K562 (cell line): ENCODE data around the gene HYOU1. TPM values are rescaled to one million over a fixed set of nuclear protein-coding genes. Genes with fewer than 3 reads are reported as not detected.

Experiments used
- ATAC-seq: fragments of 200-7000 bp; cut with Tn5 transposase; 3 replicates; pipeline ENCODE4 v1.9.1; 2020; ENCODE audit warnings: moderate library complexity
- BruUV-seq: library from RNA; stranded (reverse); fragments of 400-500 nt; replicated peaks from 2 replicates; lab custom pipeline; 2021; lab: Mats Ljungman, UMichigan
- CTCF ChIA-PET: fragments of 300-600 bp; formaldehyde crosslinking; extraction: SDS; loops from one replicate; lab custom pipeline; 2021; ENCODE audit warnings: low intra/inter-chr PET ratio; lab: Yijun Ruan, JAX
- POLR2A ChIA-PET: fragments of 300-600, 350-650 bp; sonication (Branson Sonifier 250); formaldehyde crosslinking; extraction: SDS; loops from one replicate; lab custom pipeline; 2021; ENCODE audit warnings: antibody characterized with exemption, inconsistent platforms; lab: Yijun Ruan, JAX
- DNase-seq, 4 experiments: peaks; one replicate each; pipeline versions ENCODE4 v3.0.0 to v3.0.0-alpha.2; 2011 to 2018; ENCODE audit warnings: low spot score in 3 of 4, mixed read lengths in 3 of 4; ENCODE audit errors: extremely low read depth in 1 of 4
- FAIRE-seq: peaks from 2 replicates; lab custom pipeline; 2011; peaks lifted over from hg19 to GRCh38; lab: Jason Lieb, UNC
- H2AFZ ChIP-seq: 2 replicates; pipeline ENCODE4 v1.6.0; 2011; ENCODE audit warnings: low read depth, low read length, control low read depth, inconsistent platforms
- H3K27ac ChIP-seq: fragments of 200-600 bp; 3 replicates; pipeline ENCODE4 v1.8.0; 2011; ENCODE audit warnings: low read depth, mild to moderate bottlenecking, control low read depth, inconsistent platforms, low read length, moderate library complexity, mixed read lengths; ENCODE audit errors: extremely low read depth
- H3K27me3 ChIP-seq, 2 experiments: fragments of 300-600 bp in 1 of 2; 2 replicates in 1 of 2; 3 replicates in 1 of 2; pipeline versions ENCODE4 v1.6.0 to v1.8.0; 2011; ENCODE audit warnings: inconsistent platforms in 2 of 2, low read length in 2 of 2, mild to moderate bottlenecking in 1 of 2, mixed read lengths in 1 of 2, moderate library complexity in 1 of 2; ENCODE audit not compliant: control insufficient read depth in 2 of 2, insufficient read depth in 2 of 2
- H3K36me3 ChIP-seq: fragments of 300-600 bp; 3 replicates; pipeline ENCODE4 v1.8.0; 2011; ENCODE audit warnings: mild to moderate bottlenecking, low read length, inconsistent platforms; ENCODE audit not compliant: control insufficient read depth, insufficient read depth
- H3K4me1 ChIP-seq, 2 experiments: fragments of 200-600 bp in 1 of 2; replicated peaks in 1 of 2; 2 replicates in 1 of 2; 3 replicates in 1 of 2; pipeline versions ENCODE4 v1.5.1 to v1.8.0; 2011; ENCODE audit warnings: inconsistent platforms in 2 of 2, low read length in 2 of 2, mild to moderate bottlenecking in 1 of 2, mixed read lengths in 1 of 2, moderate library complexity in 1 of 2; ENCODE audit not compliant: control insufficient read depth in 2 of 2, insufficient read depth in 2 of 2
- H3K4me2 ChIP-seq: 2 replicates; pipeline ENCODE4 v1.6.1; 2011; ENCODE audit warnings: low read length, control low read depth, inconsistent platforms, mixed read lengths; ENCODE audit not compliant: insufficient read depth
- H3K4me3 ChIP-seq: fragments of 200-600 bp; sonication (generic), shearing (Covaris generic); 2 replicates; pipeline ENCODE4 v1.5.1; 2016; ENCODE audit warnings: control low read depth, inconsistent platforms
- H3K79me2 ChIP-seq: fragments of 200-600 bp; 3 replicates; pipeline ENCODE4 v1.8.0; 2011; ENCODE audit warnings: low read length, inconsistent platforms; ENCODE audit not compliant: control insufficient read depth, insufficient read depth
- H3K9ac ChIP-seq, 2 experiments: 2 replicates each; pipeline versions ENCODE4 v1.6.0 to v1.6.1; 2011; ENCODE audit warnings: low read depth in 2 of 2, low read length in 2 of 2, control low read depth in 1 of 2, inconsistent platforms in 1 of 2, mild to moderate bottlenecking in 1 of 2, mixed read lengths in 1 of 2; ENCODE audit not compliant: insufficient read depth in 1 of 2
- H3K9me1 ChIP-seq: one replicate; pipeline ENCODE4 v1.6.0; 2011; ENCODE audit warnings: inconsistent platforms, mild to moderate bottlenecking, low read length, moderate library complexity; ENCODE audit not compliant: control insufficient read depth, insufficient read depth
- H3K9me3 ChIP-seq: replicated peaks from 2 replicates; pipeline ENCODE4 v1.5.1; 2011; ENCODE audit warnings: low read depth, low read length, inconsistent platforms; ENCODE audit not compliant: control insufficient read depth, insufficient read depth
- H4K20me1 ChIP-seq: replicated peaks from 2 replicates; pipeline ENCODE4 v1.6.1; 2011; ENCODE audit warnings: low read length, inconsistent platforms, mixed read lengths; ENCODE audit not compliant: control insufficient read depth, insufficient read depth
- CBFA2T2 ChIP-seq: fragments of 450-650 bp; conservative IDR thresholded peaks from 2 replicates; pipeline ENCODE4 v1.6.1; 2017; ENCODE audit warnings: mild to moderate bottlenecking
- FOXA1 ChIP-seq: fragments of 450-650 bp; IDR thresholded peaks from 2 replicates; pipeline ENCODE4 v1.6.1; 2016; ENCODE audit warnings: mild to moderate bottlenecking, borderline replicate concordance
- ILK ChIP-seq: fragments of 450-650 bp; IDR thresholded peaks from 2 replicates; pipeline ENCODE4 v1.6.1; 2016; ENCODE audit warnings: missing genetic modification characterization, low read depth, mild to moderate bottlenecking, missing compliant biosample characterization, moderate library complexity, borderline replicate concordance
- NFE2L1 ChIP-seq: fragments of 450-650 bp; IDR thresholded peaks from 2 replicates; pipeline ENCODE4 v1.6.1; 2016; ENCODE audit warnings: missing genetic modification characterization, low read depth, mild to moderate bottlenecking, missing compliant biosample characterization, moderate library complexity, borderline replicate concordance
- PTBP1 ChIP-seq: fragments of 200-400 bp; formaldehyde crosslinking; IDR thresholded peaks from 2 replicates; pipeline ENCODE4 v1.6.1; 2017; ENCODE audit warnings: low read depth, low read length
- TBL1XR1 ChIP-seq, 2 experiments: IDR thresholded peaks; 2 replicates each; pipeline ENCODE4 v1.6.1; 2012; ENCODE audit warnings: improper control_type of control experiment in 2 of 2, low read length in 2 of 2, mild to moderate bottlenecking in 1 of 2
- ZNF316 ChIP-seq: fragments of 450-650 bp; IDR thresholded peaks from 2 replicates; pipeline ENCODE4 v1.6.1; 2016
- WGBS: fragments of 100-300 bp; shearing (Covaris generic); methylation state at CpG from one replicate; pipeline ENCODE4 v1.1.6; 2016; ENCODE audit warnings: low coverage, mixed read lengths; ENCODE audit not compliant: insufficient coverage; ENCODE audit errors: missing lambda C conversion rate; 5-methylcytosine and 5-hydroxymethylcytosine counted together
- in situ Hi-C: fragments of 300-500 bp; cut with MboI; formaldehyde crosslinking; loops from 4 replicates; pipeline ENCODE4 v1.15.0; 2018; ENCODE audit warnings: inconsistent platforms, mixed read lengths
- intact Hi-C: fragments of 100-400 bp; cut with micrococcal nuclease; formaldehyde crosslinking; loops from 2 replicates; pipeline ENCODE4 v1.14.2; 2022
- polyA plus RNA-seq, 8 experiments: library from polyadenylated mRNA; depleted of rRNA in 4 of 8; stranded (reverse) in 5 of 8; unstranded in 3 of 8; fragments of >200 nt; fragmentation: Nextera tagmentation in 2 of 8; fragmentation: Illumina TruSeq in 1 of 8; extraction: Ambion mirVana in 2 of 8; extraction: Trizol in 1 of 8; gene quantifications; 2 replicates each; pipeline versions ENCODE4 v1.2.1 to v1.2.3, GENCODE V29; 2011 to 2014; ENCODE audit warnings: inconsistent platforms in 1 of 8, missing spikeins in 1 of 8
- total RNA-seq, 7 experiments: library from RNA; depleted of rRNA in 6 of 7; stranded (reverse); fragments of >200 nt in 6 of 7; fragmentation: Illumina TruSeq in 2 of 7; extraction: Trizol in 2 of 7; gene quantifications; 2 replicates each; pipeline versions ENCODE4 v1.2.1 to v1.2.3, GENCODE V29; 2011 to 2021; ENCODE audit warnings: low replicate concordance in 1 of 7
- TF ChIP-seq, protein P1 (sequence below): sonication (generic); IDR thresholded peaks from 2 replicates; pipeline ENCODE4 v1.6.1; 2016

Gene HYOU1
- total and polyA plus RNA-seq, 9 of the 15 experiments (the other 6 are each of a cell fraction or from before 2014, with no cell fraction given): 19.5 to 197 (median 128) TPM

DNA sequence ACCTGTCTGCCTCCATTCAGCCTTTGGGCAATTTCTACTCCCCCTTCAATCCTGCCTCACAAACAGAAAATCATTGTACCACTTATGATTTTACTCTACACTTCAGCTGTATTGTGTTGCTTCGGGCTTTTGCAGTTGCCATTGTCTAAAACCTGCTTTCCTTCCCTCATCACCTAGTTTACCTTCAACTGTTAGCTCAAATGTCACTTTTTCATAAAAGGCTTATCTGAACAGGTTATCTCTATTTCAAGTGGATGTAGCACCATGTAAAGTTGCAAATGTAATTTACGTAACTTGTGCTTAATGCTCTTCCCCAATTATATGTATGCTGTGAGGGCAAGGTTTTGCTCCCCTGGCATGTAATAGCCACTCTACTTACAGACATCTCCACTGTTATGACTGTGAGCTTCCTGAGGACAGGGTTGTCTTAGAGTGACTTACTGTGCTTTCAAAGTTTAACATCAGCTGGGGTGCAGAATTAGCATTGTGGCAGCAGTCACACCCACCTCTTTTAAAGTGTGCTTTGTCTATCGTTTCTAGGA is 44.3 kb downstream of the HYOU1 start:
- no peak overlapping the region for H3K27ac ChIP-seq
- no peaks in the 10 kb centered on the region for H4K20me1 ChIP-seq
- peaks cover 26% of the 10 kb centered on the region for H3K79me2 ChIP-seq
- no peak overlapping the region for H2AFZ ChIP-seq
- H3K9me3 ChIP-seq: no peaks in the 10 kb centered on the region; the same call in 1 of the 2 replicates
- POLR2A ChIA-PET: interaction anchor here (1.0 to 5.9 kb wide), 3 partner anchors 9 to 16 kb away, joined by 3 to 33 read pairs (median 4); no protein-coding TSS in a partner anchor
- DNase-seq (peak in 1 of 4 experiments; percentile 9), FAIRE-seq (no peak), ATAC-seq (no peak)
- WGBS: 78% methylated on average over 3 of the region's 3 CpGs
- no peaks in the 10 kb centered on the region for H3K27me3 ChIP-seq
- intact Hi-C loops: no loop called here
- peaks cover 3 to 6% of the 10 kb centered on the region in 2 experiments; a peak in 3 of 5 replicates for H3K4me1 ChIP-seq
- no TSS peak for BruUV-seq
- no peaks in the 10 kb centered on the region for H3K9me1 ChIP-seq
- CTCF ChIA-PET: no interaction called here
- in situ Hi-C loops: no loop called here
- H3K4me2 ChIP-seq: no peak overlapping the region
- no peak overlapping the region for H3K4me3 ChIP-seq
- H3K36me3 ChIP-seq: peaks cover 69% of the 10 kb centered on the region
- H3K9ac ChIP-seq: no peak overlapping the region
- TF ChIP-seq PTBP1 (no peak), ZNF316 (peak; percentile 47), NFE2L1 (tag) (no peak), FOXA1 (no peak)

DNA sequence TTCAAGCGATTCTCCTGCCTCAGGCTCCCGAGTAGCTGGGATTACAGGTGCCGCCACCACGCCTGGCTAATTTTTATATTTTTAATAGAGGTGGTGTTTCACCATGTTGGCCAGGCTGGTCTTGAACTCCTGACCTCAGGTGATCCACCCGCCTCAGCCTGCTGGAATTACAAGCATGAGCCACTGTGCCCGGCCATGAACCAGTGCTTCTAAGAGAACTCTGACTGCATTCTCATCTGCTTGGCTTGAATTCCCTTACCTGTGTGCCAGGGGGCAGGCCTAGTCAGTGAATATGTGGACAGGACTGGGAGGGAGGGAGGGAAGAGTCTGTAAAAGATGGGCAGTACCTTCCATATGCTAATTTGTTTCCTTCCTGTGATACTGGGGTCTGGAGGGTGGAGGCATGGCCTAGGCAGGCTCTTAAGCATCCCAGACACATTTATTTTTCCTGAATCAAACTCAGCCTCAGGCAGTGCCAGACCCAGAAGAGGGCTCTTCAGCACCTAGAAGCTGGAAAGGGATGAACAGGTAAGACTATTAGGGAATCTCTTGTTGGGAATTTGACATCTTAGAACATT is 45.4 kb downstream of the HYOU1 start:
- no peak for ATAC-seq
- Histone ChIP-seq H3K4me3 (no peak overlapping the region), H3K79me2 (peaks cover 15% of the 10 kb centered on the region), H3K27ac (no peak overlapping the region), H3K4me2 (no peak overlapping the region), H3K9ac (no peak overlapping the region), H3K9me1 (no peaks in the 10 kb centered on the region), H4K20me1 (no peaks in the 10 kb centered on the region), H3K36me3 (peaks cover 63% of the 10 kb centered on the region), H3K9me3 (no peaks in the 10 kb centered on the region; the same call in 1 of the 2 replicates), H3K27me3 (no peaks in the 10 kb centered on the region), H2AFZ (no peak overlapping the region), H3K4me1 (peaks cover under 1 to 6% of the 10 kb centered on the region in 2 experiments; a peak in 3 of 5 replicates)
- DNase-seq: peak in 1 of 4 experiments; percentile 4
- no TSS peak for BruUV-seq
- WGBS: 95% methylated on average over 6 of the region's 6 CpGs
- CTCF ChIA-PET: no interaction called here
- in situ Hi-C loops (no loop called here), intact Hi-C loops (no loop called here)
- POLR2A ChIA-PET: interaction anchor here (0.6 to 5.9 kb wide), 4 partner anchors 14 to 102 kb away, joined by 3 to 33 read pairs (median 4); no protein-coding TSS in a partner anchor
- TF ChIP-seq, protein P1, sequence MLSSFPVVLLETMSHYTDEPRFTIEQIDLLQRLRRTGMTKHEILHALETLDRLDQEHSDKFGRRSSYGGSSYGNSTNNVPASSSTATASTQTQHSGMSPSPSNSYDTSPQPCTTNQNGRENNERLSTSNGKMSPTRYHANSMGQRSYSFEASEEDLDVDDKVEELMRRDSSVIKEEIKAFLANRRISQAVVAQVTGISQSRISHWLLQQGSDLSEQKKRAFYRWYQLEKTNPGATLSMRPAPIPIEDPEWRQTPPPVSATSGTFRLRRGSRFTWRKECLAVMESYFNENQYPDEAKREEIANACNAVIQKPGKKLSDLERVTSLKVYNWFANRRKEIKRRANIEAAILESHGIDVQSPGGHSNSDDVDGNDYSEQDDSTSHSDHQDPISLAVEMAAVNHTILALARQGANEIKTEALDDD: no peak
- no peak for TF ChIP-seq ILK
- no peak for TF ChIP-seq CBFA2T2
- TF ChIP-seq TBL1XR1 (IDR thresholded peaks at IDR 0.05; ENCODE audit: low read length in 2 of 2): no peak
- no peak for FAIRE-seq
